Endothelial cell of umbilical vein (primary cell): Measurements from ENCODE around the gene EFHC1. TPM values are rescaled to one million over a fixed set of nuclear protein-coding genes. Genes with fewer than 3 reads are reported as not detected.

Source experiments
- BruUV-seq: library from RNA; stranded (reverse); fragments of 400-500 nt; replicated peaks from 2 replicates; lab custom pipeline; 2021; lab: Mats Ljungman, UMichigan
- CTCF ChIA-PET: fragments of 300-600, 350-600 bp; sonication (Branson Sonifier 250); formaldehyde crosslinking; loops from one replicate; lab custom pipeline; 2021; ENCODE audit warnings: antibody characterized with exemption, inconsistent platforms; lab: Charles Lee
- POLR2A ChIA-PET: fragments of 300-600, 350-600 bp; sonication (Branson Sonifier 250); formaldehyde crosslinking; loops from one replicate; lab custom pipeline; 2021; ENCODE audit warnings: antibody characterized with exemption, inconsistent platforms; lab: Charles Lee
- DNase-seq: peaks from one replicate; pipeline ENCODE4 v3.0.0-alpha.2; 2011; ENCODE audit warnings: low read depth, low spot score
- FAIRE-seq: peaks from 2 replicates; lab custom pipeline; 2011; peaks lifted over from hg19 to GRCh38; lab: Jason Lieb, UNC
- H2AFZ ChIP-seq: 2 replicates; pipeline ENCODE4 v1.6.0; 2012; ENCODE audit warnings: low read depth, low read length, control low read depth, inconsistent platforms
- H3K27ac ChIP-seq: 2 replicates; pipeline ENCODE4 v1.5.1; 2011; ENCODE audit warnings: low read depth, mild to moderate bottlenecking, control low read depth, low read length, moderate library complexity; ENCODE audit not compliant: insufficient read depth
- H3K27me3 ChIP-seq, 2 experiments: 2 replicates each; pipeline versions ENCODE4 v1.6.0 to v1.6.1; 2011; ENCODE audit warnings: low read length in 2 of 2, mixed read lengths in 1 of 2; ENCODE audit not compliant: control insufficient read depth in 2 of 2, insufficient read depth in 2 of 2
- H3K36me3 ChIP-seq, 2 experiments: 2 replicates in 1 of 2; 3 replicates in 1 of 2; pipeline ENCODE4 v1.5.1; 2011; ENCODE audit warnings: low read length in 2 of 2, mild to moderate bottlenecking in 1 of 2, moderate library complexity in 1 of 2; ENCODE audit not compliant: control insufficient read depth in 2 of 2, insufficient read depth in 2 of 2; ENCODE audit errors: extremely low read depth in 1 of 2
- H3K4me1 ChIP-seq: 3 replicates; pipeline ENCODE4 v1.5.1; 2011; ENCODE audit warnings: mild to moderate bottlenecking, low read length; ENCODE audit not compliant: control insufficient read depth, insufficient read depth; ENCODE audit errors: extremely low read depth
- H3K4me2 ChIP-seq: 2 replicates; pipeline ENCODE4 v1.6.1; 2011; ENCODE audit warnings: low read length, control low read depth, mixed read lengths; ENCODE audit not compliant: insufficient read depth
- H3K4me3 ChIP-seq, 3 experiments: fragments of 200-600 bp in 1 of 3; sonication (generic), shearing (Covaris generic) in 1 of 3; replicated peaks in 1 of 3; 2 replicates each; pipeline ENCODE4 v1.5.1; 2011 to 2016; ENCODE audit warnings: control low read depth in 3 of 3, low read length in 3 of 3, mild to moderate bottlenecking in 2 of 3, inconsistent platforms in 1 of 3, low read depth in 1 of 3, moderate library complexity in 1 of 3; ENCODE audit not compliant: insufficient read depth in 1 of 3
- H3K79me2 ChIP-seq: 2 replicates; pipeline ENCODE4 v1.6.0; 2012; ENCODE audit warnings: low read length, inconsistent platforms; ENCODE audit not compliant: control insufficient read depth, insufficient read depth
- H3K9ac ChIP-seq: replicated peaks from 2 replicates; pipeline ENCODE3; 2011; ENCODE audit warnings: low read length, control low read depth; ENCODE audit not compliant: insufficient read depth; ENCODE audit errors: extremely low read depth
- H3K9me1 ChIP-seq: replicated peaks from 3 replicates; pipeline ENCODE4 v1.6.0; 2011; ENCODE audit warnings: mild to moderate bottlenecking, low read length; ENCODE audit not compliant: control insufficient read depth, insufficient read depth; ENCODE audit errors: extremely low read depth
- H3K9me3 ChIP-seq: replicated peaks from 2 replicates; pipeline ENCODE4 v1.5.1; 2012; ENCODE audit warnings: low read length, inconsistent platforms; ENCODE audit not compliant: control insufficient read depth, insufficient read depth
- H4K20me1 ChIP-seq: replicated peaks from 2 replicates; pipeline ENCODE3; 2011; ENCODE audit warnings: mild to moderate bottlenecking, low read length; ENCODE audit not compliant: control insufficient read depth, insufficient read depth; ENCODE audit errors: extremely low read depth
- EZH2 ChIP-seq: IDR thresholded peaks from 2 replicates; pipeline ENCODE4 v1.6.1; 2012; ENCODE audit warnings: borderline replicate concordance, low read depth, mild to moderate bottlenecking, moderate library complexity, low read length, inconsistent platforms; ENCODE audit not compliant: severe bottlenecking
- FOS ChIP-seq: IDR thresholded peaks from 2 replicates; pipeline ENCODE4 v1.6.1; 2011; ENCODE audit warnings: mild to moderate bottlenecking, low read length, moderate library complexity, borderline replicate concordance; ENCODE audit not compliant: insufficient read depth
- GATA2 ChIP-seq: IDR thresholded peaks from 2 replicates; pipeline ENCODE4 v1.7.0; 2011; ENCODE audit warnings: low read depth, mild to moderate bottlenecking, moderate library complexity, mixed read lengths, low read length; ENCODE audit not compliant: insufficient read length, insufficient read depth
- JUN ChIP-seq: IDR thresholded peaks from 2 replicates; pipeline ENCODE4 v1.6.1; 2011; ENCODE audit warnings: borderline replicate concordance, low read depth; ENCODE audit not compliant: insufficient read length, insufficient read depth
- POLR2A ChIP-seq: IDR thresholded peaks from 2 replicates; pipeline ENCODE4 v1.6.1; 2012; ENCODE audit warnings: low read depth, mild to moderate bottlenecking, control low read depth, low read length
- POLR2AphosphoS5 ChIP-seq: IDR thresholded peaks from 2 replicates; pipeline ENCODE4 v1.6.1; 2012; ENCODE audit warnings: low read depth, mild to moderate bottlenecking, control low read depth, low read length, moderate library complexity; ENCODE audit not compliant: insufficient read depth
- dilution Hi-C: fragments of 300-500 bp; cut with MboI; formaldehyde crosslinking; loops from one replicate; pipeline ENCODE4 v1.15.0; 2019; ENCODE audit warnings: low sequenced_read_pairs; ENCODE audit not compliant: extremely low pct_ligation_motif_present
- intact Hi-C: fragments of 100-400 bp; cut with micrococcal nuclease; formaldehyde crosslinking; loops from one replicate; pipeline ENCODE4 v1.10.0; 2022
- polyA plus RNA-seq, 4 experiments: library from polyadenylated mRNA; depleted of rRNA in 3 of 4; stranded (reverse) in 3 of 4; unstranded in 1 of 4; fragments of >200 nt; gene quantifications; 2 replicates each; pipeline versions ENCODE4 v1.2.1 to v1.2.3, GENCODE V29; 2011 to 2012; ENCODE audit warnings: missing spikeins in 1 of 4
- total RNA-seq: library from RNA; stranded (reverse); gene quantifications from 2 replicates; pipeline ENCODE4 v1.2.3, GENCODE V29; 2021
- TF ChIP-seq, protein P1 (sequence below), 2 donors: IDR thresholded peaks; 1 replicate in 1 of 2; 2 replicates in 1 of 2; pipeline ENCODE4 v1.5.1; 2011; ENCODE audit warnings: low read length in 2 of 2, mild to moderate bottlenecking in 2 of 2, moderate library complexity in 2 of 2, control low read depth in 1 of 2, inconsistent platforms in 1 of 2, low read depth in 1 of 2; ENCODE audit not compliant: insufficient read depth in 1 of 2; ENCODE audit errors: extremely low read depth in 1 of 2

Gene EFHC1
- total and polyA plus RNA-seq, 2 donors (not counting 3 experiments of a cell fraction or from before 2014, with no cell fraction given), result 14.6 to 17.6 TPM

DNA sequence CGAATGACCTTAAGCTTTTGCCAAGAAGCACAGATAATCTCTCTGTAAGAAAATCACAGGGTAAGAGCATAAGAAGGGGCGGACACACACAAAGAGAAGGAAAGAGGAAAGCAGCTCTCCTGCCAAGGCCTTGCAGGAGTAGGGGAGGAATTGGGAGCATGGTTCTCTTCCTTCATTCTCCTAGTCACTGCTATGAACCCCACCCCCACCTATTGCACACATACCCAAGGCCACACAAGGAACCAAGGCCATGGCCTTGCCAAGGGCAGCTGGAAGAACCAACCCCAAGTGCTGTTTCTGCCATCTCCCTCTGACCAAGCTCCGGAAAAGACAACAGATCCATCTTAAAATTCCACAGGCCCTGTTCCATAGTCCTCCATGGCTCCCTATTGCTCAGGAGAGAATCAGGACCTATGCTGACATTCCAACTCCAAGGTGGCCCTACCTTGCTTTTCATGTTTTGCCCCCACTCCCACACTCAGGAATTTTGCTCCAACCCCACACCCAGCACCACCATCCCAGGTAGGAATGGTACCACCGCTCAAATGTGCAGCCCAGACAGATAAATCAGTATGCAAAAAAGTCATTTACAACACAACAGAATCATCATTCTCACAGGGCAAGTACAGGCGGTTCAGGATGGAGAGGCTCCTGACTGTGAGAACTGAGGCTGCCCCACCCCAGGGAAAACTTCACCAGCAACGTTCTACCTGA lies 125.4 kb downstream of the EFHC1 start:
- intact Hi-C loops (no loop called here), dilution Hi-C loops (loop anchor here (25.0 kb wide), 1 partner anchor 133 kb away; the partner anchor contains the start of gene EFHC1)
- Histone ChIP-seq H3K4me1 (peaks cover 76% of the 10 kb centered on the region), H3K9me1 (no peaks in the 10 kb centered on the region), H3K9ac (no peak overlapping the region), H3K27ac (peak overlapping the region; percentile 78), H3K4me3 (no peak overlapping the region), H2AFZ (no peak overlapping the region), H4K20me1 (no peaks in the 10 kb centered on the region), H3K36me3 (no peaks in the 10 kb centered on the region), H3K79me2 (peaks cover 75% of the 10 kb centered on the region), H3K27me3 (no peaks in the 10 kb centered on the region), H3K4me2 (no peak overlapping the region), H3K9me3 (no peaks in the 10 kb centered on the region)
- DNase-seq (no peak), FAIRE-seq (no peak)
- POLR2A ChIA-PET, result no interaction called here
- CTCF ChIA-PET, result interaction anchor here (1.0 kb wide), 1 partner anchor 30 kb away, joined by 3 read pairs; no protein-coding TSS in a partner anchor
- TF ChIP-seq JUN (no peak), EZH2 (no peak), GATA2 (no peak), FOS (no peak)
- BruUV-seq, result no TSS peak

DNA sequence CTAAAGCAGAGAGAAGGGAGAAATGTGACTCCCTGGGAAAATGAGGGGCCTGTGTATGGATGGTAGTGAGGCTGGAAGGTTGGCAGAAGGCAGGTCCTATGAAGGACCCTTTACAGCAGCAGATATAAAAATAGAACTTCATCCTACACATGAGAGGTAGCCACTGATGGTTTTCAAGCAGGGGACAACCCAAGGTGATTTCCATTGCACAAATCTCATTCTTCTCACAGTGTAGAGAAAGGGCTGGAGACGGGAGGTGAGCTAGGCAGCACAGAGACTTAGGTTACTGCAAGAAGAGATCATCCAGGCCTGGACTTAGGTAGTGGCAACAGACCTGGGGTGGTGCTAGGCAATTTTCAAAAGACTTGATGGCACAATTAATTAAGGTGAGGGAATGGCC lies 126.0 kb downstream of the EFHC1 start:
- Histone ChIP-seq H3K36me3 (no peaks in the 10 kb centered on the region), H4K20me1 (no peaks in the 10 kb centered on the region), H3K4me2 (no peak overlapping the region), H3K4me1 (peaks cover 76% of the 10 kb centered on the region), H3K27ac (no peak overlapping the region), H2AFZ (no peak overlapping the region), H3K9me3 (no peaks in the 10 kb centered on the region), H3K27me3 (no peaks in the 10 kb centered on the region), H3K4me3 (no peak overlapping the region), H3K9ac (no peak overlapping the region), H3K79me2 (peaks cover 75% of the 10 kb centered on the region), H3K9me1 (no peaks in the 10 kb centered on the region)
- CTCF ChIA-PET, result no interaction called here
- POLR2A ChIA-PET, result no interaction called here
- TF ChIP-seq POLR2A (no peak), POLR2AphosphoS5 (no peak), JUN (no peak), EZH2 (no peak)
- TF ChIP-seq, protein P1, sequence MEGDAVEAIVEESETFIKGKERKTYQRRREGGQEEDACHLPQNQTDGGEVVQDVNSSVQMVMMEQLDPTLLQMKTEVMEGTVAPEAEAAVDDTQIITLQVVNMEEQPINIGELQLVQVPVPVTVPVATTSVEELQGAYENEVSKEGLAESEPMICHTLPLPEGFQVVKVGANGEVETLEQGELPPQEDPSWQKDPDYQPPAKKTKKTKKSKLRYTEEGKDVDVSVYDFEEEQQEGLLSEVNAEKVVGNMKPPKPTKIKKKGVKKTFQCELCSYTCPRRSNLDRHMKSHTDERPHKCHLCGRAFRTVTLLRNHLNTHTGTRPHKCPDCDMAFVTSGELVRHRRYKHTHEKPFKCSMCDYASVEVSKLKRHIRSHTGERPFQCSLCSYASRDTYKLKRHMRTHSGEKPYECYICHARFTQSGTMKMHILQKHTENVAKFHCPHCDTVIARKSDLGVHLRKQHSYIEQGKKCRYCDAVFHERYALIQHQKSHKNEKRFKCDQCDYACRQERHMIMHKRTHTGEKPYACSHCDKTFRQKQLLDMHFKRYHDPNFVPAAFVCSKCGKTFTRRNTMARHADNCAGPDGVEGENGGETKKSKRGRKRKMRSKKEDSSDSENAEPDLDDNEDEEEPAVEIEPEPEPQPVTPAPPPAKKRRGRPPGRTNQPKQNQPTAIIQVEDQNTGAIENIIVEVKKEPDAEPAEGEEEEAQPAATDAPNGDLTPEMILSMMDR (IDR thresholded peaks at IDR 0.05; ENCODE audit: extremely low read depth in 1 of 2, insufficient read depth in 1 of 2, low read depth in 1 of 2, low read length in 2 of 2), result no peak
- DNase-seq (no peak), FAIRE-seq (no peak)
- dilution Hi-C loops (loop anchor here (25.0 kb wide), 1 partner anchor 134 kb away; the partner anchor contains the start of gene EFHC1), intact Hi-C loops (no loop called here)
- BruUV-seq, result no TSS peak
